ENCODE measurements around the gene STARD10.

STARD10 gene

GRCh38 chr11:72766152-72766902 lies 27.5 kb downstream of the STARD10 start:
- no peak for DNase-seq (ENCODE audit: low read depth)
- TF ChIP-seq CTCF (conservative IDR thresholded peaks at IDR 0.05; ENCODE audit: low read depth, low read length) = no peak
- H3K4me3 ChIP-seq (ENCODE audit: low read depth, low read length) = no peak overlapping the region

DNA sequence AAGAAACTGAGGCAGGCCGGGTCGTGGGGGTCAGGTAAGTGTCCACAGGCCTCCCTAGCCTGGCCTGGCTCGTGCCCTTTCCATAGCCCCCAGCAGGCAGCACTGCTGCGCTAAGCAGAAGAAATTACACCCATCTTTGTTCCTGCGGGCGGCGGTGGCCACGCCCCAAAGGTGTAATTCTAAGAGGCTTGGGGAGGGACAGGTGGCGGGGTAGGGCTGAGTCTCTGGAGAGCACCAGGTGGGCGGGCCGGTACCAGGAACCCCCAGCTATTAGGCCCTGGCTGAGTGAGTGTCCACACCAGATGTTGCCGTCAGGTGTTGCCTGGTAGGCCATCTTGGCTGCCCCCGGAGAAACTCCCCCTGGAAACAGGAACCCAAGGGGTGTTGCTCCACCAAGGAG lies 29.3 kb downstream of the STARD10 start:
- no peak for DNase-seq (ENCODE audit: low read depth)
- no peak overlapping the region for H3K4me3 ChIP-seq (ENCODE audit: low read depth, low read length)
- no peak for TF ChIP-seq CTCF (conservative IDR thresholded peaks at IDR 0.05; ENCODE audit: low read depth, low read length)

GRCh38 chr11:72763823-72764222 lies 30.0 kb downstream of the STARD10 start:
- TF ChIP-seq CTCF (conservative IDR thresholded peaks at IDR 0.05; ENCODE audit: low read depth, low read length) = no peak
- no peak overlapping the region for H3K4me3 ChIP-seq (ENCODE audit: low read depth, low read length)
- no peak for DNase-seq (ENCODE audit: low read depth)

DNA sequence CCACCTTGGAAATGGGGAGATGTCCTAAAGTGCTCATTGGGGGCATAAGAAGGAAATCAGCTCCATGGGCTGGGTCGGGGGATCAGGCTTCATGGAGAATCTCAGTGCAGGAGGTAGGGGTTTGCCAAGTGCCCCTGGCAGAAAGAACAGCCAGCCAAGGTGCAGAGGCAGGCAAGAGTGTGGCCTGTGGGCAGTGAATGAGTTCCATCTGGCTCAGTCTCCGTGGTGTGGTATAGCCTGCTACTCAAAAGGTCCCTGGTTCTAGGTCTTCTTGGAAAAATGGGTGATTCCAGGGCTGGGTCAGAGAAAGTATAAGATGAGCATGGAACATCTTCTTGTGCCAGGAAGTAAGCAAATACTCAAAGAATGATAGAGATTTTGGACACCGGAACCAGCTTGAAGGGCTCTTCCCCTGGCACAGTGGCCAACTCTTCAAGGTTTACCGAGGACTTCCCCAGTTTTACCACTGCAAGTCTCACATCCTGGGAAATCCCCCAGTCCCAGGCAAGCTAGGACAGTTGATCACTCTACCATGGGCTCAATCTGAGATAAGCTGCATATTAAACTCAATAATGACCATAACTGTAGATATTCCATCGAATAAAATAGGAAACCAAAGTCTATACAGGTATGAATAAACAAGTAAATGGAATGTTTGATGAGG lies 31.1 kb downstream of the STARD10 start:
- DNase-seq (ENCODE audit: low read depth) = no peak
- no peak for TF ChIP-seq CTCF (conservative IDR thresholded peaks at IDR 0.05; ENCODE audit: low read depth, low read length)
- H3K4me3 ChIP-seq (ENCODE audit: low read depth, low read length) = no peak overlapping the region

GRCh38 chr11:72760539-72761405 lies 33.1 kb downstream of the STARD10 start:
- no peak overlapping the region for H3K4me3 ChIP-seq (ENCODE audit: low read depth, low read length)
- peak; percentile 92 for DNase-seq (ENCODE audit: low read depth)
- no peak for TF ChIP-seq CTCF (conservative IDR thresholded peaks at IDR 0.05; ENCODE audit: low read depth, low read length)

DNA sequence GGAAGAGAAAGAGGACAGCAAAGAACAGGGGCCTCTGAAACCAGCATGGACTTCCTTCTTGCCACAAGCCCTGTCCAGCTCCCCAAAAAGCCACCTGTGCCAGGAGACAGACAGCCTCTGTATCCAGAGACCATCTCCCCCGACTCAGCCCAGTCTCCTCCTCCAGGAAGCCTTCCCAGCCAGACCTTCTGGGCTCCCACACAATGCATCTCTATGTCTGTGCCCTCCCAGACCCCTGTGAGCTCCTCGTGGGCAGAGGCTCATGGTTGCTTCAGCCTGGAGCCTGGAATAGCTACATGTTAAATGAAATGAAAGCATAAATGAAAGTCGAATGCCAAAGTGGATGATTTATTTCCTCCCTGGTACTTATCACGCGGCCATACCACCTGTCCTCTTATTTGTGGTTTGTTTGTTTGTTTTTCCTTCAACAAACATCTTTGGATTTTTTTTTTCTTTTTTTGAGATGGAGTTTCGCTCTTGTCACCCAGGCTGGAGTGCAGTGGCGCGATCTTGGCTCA lies 34.3 kb downstream of the STARD10 start:
- no peak overlapping the region for H3K4me3 ChIP-seq (ENCODE audit: low read depth, low read length)
- DNase-seq (ENCODE audit: low read depth) = no peak
- no peak for TF ChIP-seq CTCF (conservative IDR thresholded peaks at IDR 0.05; ENCODE audit: low read depth, low read length)

All from choroid plexus epithelial cell (primary cell).